Calu3 (cell line): Measurements from ENCODE around the gene NEMF. TPM values are rescaled to one million over a fixed set of nuclear protein-coding genes. Genes with fewer than 3 reads are reported as not detected.

ENCODE experiments used
- BruUV-seq: library from RNA; stranded (reverse); fragments of 400-500 nt; replicated peaks from 2 replicates; lab custom pipeline; 2021; lab: Mats Ljungman, UMichigan
- CTCF ChIA-PET: fragments of 300-600 bp; sonication (Branson Sonifier 250); formaldehyde crosslinking; loops from one replicate; lab custom pipeline; 2022; ENCODE audit warnings: antibody characterized with exemption; lab: Charles Lee
- DNase-seq: peaks from one replicate; pipeline ENCODE4 v3.0.0; 2022
- H3K27ac Mint-ChIP-seq: one replicate; pipeline ENCODE4 v1.8.0; 2022; ENCODE audit warnings: mixed read lengths; ENCODE audit not compliant: unreplicated experiment
- H3K27me3 Mint-ChIP-seq: one replicate; pipeline ENCODE4 v1.8.0; 2022; ENCODE audit warnings: mixed read lengths; ENCODE audit not compliant: unreplicated experiment
- H3K36me3 Mint-ChIP-seq: one replicate; pipeline ENCODE4 v1.8.0; 2022; ENCODE audit warnings: mild to moderate bottlenecking, moderate library complexity, mixed read lengths; ENCODE audit not compliant: insufficient read depth, unreplicated experiment
- H3K4me1 Mint-ChIP-seq: one replicate; pipeline ENCODE4 v1.8.0; 2022; ENCODE audit warnings: mild to moderate bottlenecking, low read depth, mixed read lengths; ENCODE audit not compliant: unreplicated experiment
- H3K4me3 Mint-ChIP-seq: one replicate; pipeline ENCODE4 v1.8.0; 2022; ENCODE audit warnings: mild to moderate bottlenecking, low read depth, moderate library complexity, mixed read lengths; ENCODE audit not compliant: unreplicated experiment
- H3K9me3 Mint-ChIP-seq: one replicate; pipeline ENCODE4 v1.8.0; 2022; ENCODE audit warnings: low read depth, mixed read lengths; ENCODE audit not compliant: unreplicated experiment
- intact Hi-C: fragments of 100-400 bp; cut with micrococcal nuclease; formaldehyde crosslinking; loops from one replicate; pipeline ENCODE4 v1.10.0; 2022; ENCODE audit not compliant: unreplicated experiment
- total RNA-seq: library from RNA; stranded (reverse); gene quantifications from 2 replicates; pipeline ENCODE4 v1.2.3, GENCODE V29; 2022
- TF ChIP-seq, protein P1 (sequence below): fragments of 200-600 bp; IDR thresholded peaks from one replicate; pipeline ENCODE4 v1.8.0; 2022; ENCODE audit warnings: antibody characterized with exemption; ENCODE audit not compliant: unreplicated experiment

The NEMF gene
- total RNA-seq, 1 experiment from 2014 or later: 77.7 TPM

GRCh38 chr14:49862089-49862673, 9.6 kb upstream of the NEMF start:
- H3K27ac Mint-ChIP-seq: no peak overlapping the region

DNA sequence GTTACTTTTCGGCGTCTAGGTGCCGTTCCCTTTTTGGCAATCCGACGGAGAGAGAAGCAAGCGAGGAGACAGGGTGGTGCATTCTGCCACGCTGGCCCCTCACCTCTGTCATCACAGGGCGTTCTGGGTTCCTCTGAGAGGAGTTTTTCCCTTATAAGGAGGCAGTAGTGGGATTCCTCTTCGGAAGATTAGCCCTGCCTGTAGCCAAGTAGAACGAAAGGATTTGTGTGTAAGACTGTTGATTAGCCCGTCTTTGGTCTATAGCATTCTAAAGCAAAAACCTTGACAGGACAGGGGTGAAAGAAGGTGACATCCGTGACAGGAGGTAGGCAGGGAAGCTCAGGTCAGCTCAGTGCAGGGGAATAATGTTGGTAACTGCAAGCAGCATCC, 9.1 kb upstream of the NEMF start:
- Mint-ChIP-seq H3K9me3 (no peaks in the 10 kb centered on the region), H3K27me3 (peaks cover 7% of the 10 kb centered on the region), H3K27ac (no peak overlapping the region), H3K4me1 (peaks cover 11% of the 10 kb centered on the region), H3K36me3 (no peaks in the 10 kb centered on the region), H3K4me3 (no peak overlapping the region)
- intact Hi-C loops: loop anchor here (5.0 to 10.0 kb wide), 2 partner anchors 146 to 673 kb away; partner anchors contain the start of gene MAP4K5
- DNase-seq: peak; percentile 30
- no TSS peak for BruUV-seq
- TF ChIP-seq, protein P1, sequence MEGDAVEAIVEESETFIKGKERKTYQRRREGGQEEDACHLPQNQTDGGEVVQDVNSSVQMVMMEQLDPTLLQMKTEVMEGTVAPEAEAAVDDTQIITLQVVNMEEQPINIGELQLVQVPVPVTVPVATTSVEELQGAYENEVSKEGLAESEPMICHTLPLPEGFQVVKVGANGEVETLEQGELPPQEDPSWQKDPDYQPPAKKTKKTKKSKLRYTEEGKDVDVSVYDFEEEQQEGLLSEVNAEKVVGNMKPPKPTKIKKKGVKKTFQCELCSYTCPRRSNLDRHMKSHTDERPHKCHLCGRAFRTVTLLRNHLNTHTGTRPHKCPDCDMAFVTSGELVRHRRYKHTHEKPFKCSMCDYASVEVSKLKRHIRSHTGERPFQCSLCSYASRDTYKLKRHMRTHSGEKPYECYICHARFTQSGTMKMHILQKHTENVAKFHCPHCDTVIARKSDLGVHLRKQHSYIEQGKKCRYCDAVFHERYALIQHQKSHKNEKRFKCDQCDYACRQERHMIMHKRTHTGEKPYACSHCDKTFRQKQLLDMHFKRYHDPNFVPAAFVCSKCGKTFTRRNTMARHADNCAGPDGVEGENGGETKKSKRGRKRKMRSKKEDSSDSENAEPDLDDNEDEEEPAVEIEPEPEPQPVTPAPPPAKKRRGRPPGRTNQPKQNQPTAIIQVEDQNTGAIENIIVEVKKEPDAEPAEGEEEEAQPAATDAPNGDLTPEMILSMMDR: no peak
- CTCF ChIA-PET: interaction anchor here (0.5 to 3.6 kb wide), 19 partner anchors 8 to 255 kb away, joined by 3 to 24 read pairs (median 6); partner anchors contain the start of genes NEMF and VCPKMT

More at GRCh38 chr14:49862089-49862673, 9.6 kb upstream of the NEMF start:
- H3K9me3 Mint-ChIP-seq: no peaks in the 10 kb centered on the region
- peaks cover 11% of the 10 kb centered on the region for H3K4me1 Mint-ChIP-seq
- BruUV-seq: no TSS peak
- CTCF ChIA-PET: interaction anchor here (0.5 to 3.6 kb wide), 23 partner anchors 8 to 418 kb away, joined by 3 to 24 read pairs (median 6); partner anchors contain the start of genes NEMF and VCPKMT
- H3K4me3 Mint-ChIP-seq: no peak overlapping the region
- H3K36me3 Mint-ChIP-seq: peaks cover under 1% of the 10 kb centered on the region
- DNase-seq: peak; percentile 75
- TF ChIP-seq, protein P1: peak; percentile 100
- intact Hi-C loops: loop anchor here (5.0 to 10.0 kb wide), 2 partner anchors 145 to 673 kb away; partner anchors contain the start of gene MAP4K5
- peaks cover 7% of the 10 kb centered on the region for H3K27me3 Mint-ChIP-seq

DNA sequence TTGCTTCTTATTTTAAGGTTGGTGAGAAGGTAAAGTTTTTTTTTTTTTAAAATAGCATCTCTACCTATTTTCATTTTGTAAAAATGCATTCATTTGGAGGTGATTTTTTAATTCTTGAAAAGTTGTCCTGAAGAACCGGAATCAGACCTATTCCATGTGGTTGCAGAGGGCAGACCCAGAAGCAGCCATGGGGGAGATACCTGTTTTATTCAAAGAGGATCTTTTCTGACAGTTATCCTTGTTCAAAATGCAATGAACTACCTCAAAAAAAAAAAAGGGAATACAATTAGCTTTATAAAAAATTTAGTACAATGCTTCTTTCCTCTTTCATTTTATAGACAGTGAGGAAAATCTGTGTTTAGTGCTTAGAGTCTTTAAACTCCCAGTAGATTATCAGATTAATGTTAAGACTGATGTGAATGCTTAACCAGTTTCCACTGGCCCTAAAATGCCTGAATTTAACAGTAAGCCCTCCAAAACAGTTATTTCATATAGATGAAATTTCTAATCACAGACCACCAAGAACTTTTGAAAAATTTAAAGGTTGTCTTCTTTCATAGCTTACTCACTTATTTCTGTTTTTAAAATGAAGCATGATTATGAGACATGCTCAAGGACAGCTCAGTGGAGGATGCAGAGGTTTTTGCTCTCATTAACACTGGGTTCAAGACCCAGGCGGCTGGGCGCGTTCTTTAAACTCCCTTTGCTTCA, 8.6 kb upstream of the NEMF start:
- H3K27me3 Mint-ChIP-seq: peaks cover 7% of the 10 kb centered on the region
- H3K9me3 Mint-ChIP-seq: no peaks in the 10 kb centered on the region
- H3K27ac Mint-ChIP-seq: no peak overlapping the region
- intact Hi-C loops: loop anchor here (5.0 to 10.0 kb wide), 2 partner anchors 146 to 674 kb away; partner anchors contain the start of gene MAP4K5
- CTCF ChIA-PET: interaction anchor here (0.7 to 3.6 kb wide), 13 partner anchors 9 to 255 kb away, joined by 4 to 24 read pairs (median 6); partner anchors contain the start of genes NEMF and VCPKMT
- DNase-seq: no peak
- no peaks in the 10 kb centered on the region for H3K36me3 Mint-ChIP-seq
- peaks cover 11% of the 10 kb centered on the region for H3K4me1 Mint-ChIP-seq
- BruUV-seq: no TSS peak
- H3K4me3 Mint-ChIP-seq: no peak overlapping the region
- TF ChIP-seq, protein P1: no peak

GRCh38 chr14:49858383-49858782, 5.8 kb upstream of the NEMF start:
- Mint-ChIP-seq H3K36me3 (peaks cover under 1% of the 10 kb centered on the region), H3K27me3 (peaks cover 7% of the 10 kb centered on the region), H3K4me3 (no peak overlapping the region), H3K27ac (no peak overlapping the region), H3K4me1 (peaks cover 20% of the 10 kb centered on the region), H3K9me3 (no peaks in the 10 kb centered on the region)
- TF ChIP-seq, protein P1: no peak
- no TSS peak for BruUV-seq
- CTCF ChIA-PET: interaction anchor here (0.7 kb wide), 1 partner anchor 17 kb away, joined by 5 read pairs; no protein-coding TSS in a partner anchor
- intact Hi-C loops: no loop called here
- DNase-seq: no peak
